Cardiac septum (tissue), 1 donor: ENCODE data around the gene MCEE. TPM values are rescaled to one million over a fixed set of nuclear protein-coding genes. Genes with fewer than 3 reads are reported as not detected.

Experiments used
- DNase-seq: peaks from one replicate; pipeline ENCODE4 v3.0.0-alpha.2; 2020; ENCODE audit warnings: low spot score
- intact Hi-C: fragments of 100-400 bp; cut with DNase I; formaldehyde crosslinking; loops from one replicate; pipeline ENCODE4 v1.14.0; 2022
- total RNA-seq: library from RNA; stranded (reverse); fragmentation: NEBNext Ultra II Directional; extraction: Animal tissue kit (Norgen Biotek cat#: 25700); gene quantifications from one replicate; pipeline ENCODE4 v1.2.1, GENCODE V29; 2021
- donor health status: DM: no; HTN: no; CAD: no.

The MCEE gene
- total RNA-seq, 1 donor from 2014 or later = 26.3 TPM

GRCh38 chr2:71064110-71064611, 65.9 kb downstream of the MCEE start:
- intact Hi-C loops = no loop called here
- DNase-seq = no peak

- intact Hi-C loops = no loop called here
- DNase-seq = no peak
These were observed 66.8 kb downstream of the MCEE start for GRCh38 chr2:71063216-71063615.

- intact Hi-C loops = no loop called here
- DNase-seq = no peak
These were observed 69.2 kb downstream of the MCEE start for GRCh38 chr2:71060871-71061270.

GRCh38 chr2:71060211-71060610, 69.8 kb downstream of the MCEE start:
- DNase-seq = no peak
- intact Hi-C loops = no loop called here

Other genes with a start within 250 kb of the MCEE start
- 0.27 TPM for gene VAX2, start 229.7 kb downstream of the MCEE start, total RNA-seq
- 0.43 TPM for gene ATP6V1B1, start 194.3 kb downstream of the MCEE start, total RNA-seq
- gene ANKRD53, start 151.6 kb downstream of the MCEE start, total RNA-seq = 0.38 TPM
- gene TEX261, start 135.4 kb downstream of the MCEE start, total RNA-seq = 46.1 TPM
- 45.0 TPM for gene NAGK, start 61.6 kb downstream of the MCEE start, total RNA-seq
- 27.8 TPM for gene MPHOSPH10, start 405 bp upstream of the MCEE start, total RNA-seq
- 30.7 TPM for gene PAIP2B, start 96.9 kb upstream of the MCEE start, total RNA-seq
- gene ZNF638, start 201.6 kb upstream of the MCEE start, total RNA-seq = 79.5 TPM